HEK293T (cell line): Measurements from ENCODE around the gene NBEA.

Experiments used
- CTCF ChIA-PET: fragments of 350-600 bp; formaldehyde crosslinking; extraction: SDS; loops from one replicate; lab custom pipeline; 2021; ENCODE audit warnings: antibody characterized with exemption, inconsistent platforms; lab: Yijun Ruan, JAX
- POLR2A ChIA-PET: fragments of 350-600 bp; formaldehyde crosslinking; extraction: SDS; loops from one replicate; lab custom pipeline; 2020; ENCODE audit warnings: antibody characterized with exemption, inconsistent platforms; lab: Yijun Ruan, JAX
- DNase-seq: peaks from one replicate; pipeline ENCODE4 v3.0.0; 2012; ENCODE audit warnings: mixed read lengths; ENCODE audit errors: extremely low spot score
- ARNT ChIP-seq: fragments of 450-650 bp; IDR thresholded peaks from 2 replicates; pipeline ENCODE4 v1.6.1; 2017; ENCODE audit warnings: mild to moderate bottlenecking
- BHLHE40 ChIP-seq: fragments of 450-650 bp; IDR thresholded peaks from 2 replicates; pipeline ENCODE4 v1.6.1; 2016; ENCODE audit warnings: mild to moderate bottlenecking, moderate library complexity, borderline replicate concordance
- CTBP1 ChIP-seq: fragments of 450-650 bp; IDR thresholded peaks from 2 replicates; pipeline ENCODE4 v1.6.1; 2016; ENCODE audit warnings: borderline replicate concordance
- ELF4 ChIP-seq: fragments of 450-650 bp; IDR thresholded peaks from 2 replicates; pipeline ENCODE4 v1.6.1; 2017; ENCODE audit warnings: antibody characterized with exemption
- FOXA1 ChIP-seq: fragments of 450-650 bp; IDR thresholded peaks from 2 replicates; pipeline ENCODE4 v1.6.1; 2016; ENCODE audit warnings: mild to moderate bottlenecking
- FOXK2 ChIP-seq: fragments of 450-650 bp; IDR thresholded peaks from 2 replicates; pipeline ENCODE4 v1.6.1; 2016; ENCODE audit warnings: mild to moderate bottlenecking
- FOXM1 ChIP-seq: fragments of 450-650 bp; IDR thresholded peaks from 2 replicates; pipeline ENCODE4 v1.6.1; 2017; ENCODE audit warnings: mild to moderate bottlenecking, borderline replicate concordance
- HDGF ChIP-seq: fragments of 450-650 bp; IDR thresholded peaks from 2 replicates; pipeline ENCODE4 v1.6.1; 2017; ENCODE audit warnings: antibody characterized with exemption, borderline replicate concordance
- L3MBTL2 ChIP-seq: fragments of 450-650 bp; conservative IDR thresholded peaks from 2 replicates; pipeline ENCODE4 v1.6.1; 2016; ENCODE audit warnings: mild to moderate bottlenecking
- LEF1 ChIP-seq: fragments of 450-650 bp; IDR thresholded peaks from 2 replicates; pipeline ENCODE4 v1.6.1; 2017; ENCODE audit warnings: mild to moderate bottlenecking, borderline replicate concordance
- NFRKB ChIP-seq: fragments of 450-650 bp; IDR thresholded peaks from 2 replicates; pipeline ENCODE4 v1.6.1; 2016; ENCODE audit warnings: mild to moderate bottlenecking, moderate library complexity
- SP1 ChIP-seq: fragments of 450-650 bp; IDR thresholded peaks from 2 replicates; pipeline ENCODE4 v1.6.1; 2017
- SUZ12 ChIP-seq: fragments of 450-650 bp; IDR thresholded peaks from 2 replicates; pipeline ENCODE4 v1.6.1; 2016; ENCODE audit warnings: mild to moderate bottlenecking
- TARDBP ChIP-seq: fragments of 450-650 bp; IDR thresholded peaks from 2 replicates; pipeline ENCODE4 v1.6.1; 2016
- ZNF384 ChIP-seq: fragments of 450-650 bp; IDR thresholded peaks from 2 replicates; pipeline ENCODE4 v1.6.1; 2016
- TF ChIP-seq, protein P1 (sequence below): fragments of 450-650 bp; IDR thresholded peaks from 2 replicates; pipeline ENCODE4 v1.6.1; 2016

The NBEA gene

DNA sequence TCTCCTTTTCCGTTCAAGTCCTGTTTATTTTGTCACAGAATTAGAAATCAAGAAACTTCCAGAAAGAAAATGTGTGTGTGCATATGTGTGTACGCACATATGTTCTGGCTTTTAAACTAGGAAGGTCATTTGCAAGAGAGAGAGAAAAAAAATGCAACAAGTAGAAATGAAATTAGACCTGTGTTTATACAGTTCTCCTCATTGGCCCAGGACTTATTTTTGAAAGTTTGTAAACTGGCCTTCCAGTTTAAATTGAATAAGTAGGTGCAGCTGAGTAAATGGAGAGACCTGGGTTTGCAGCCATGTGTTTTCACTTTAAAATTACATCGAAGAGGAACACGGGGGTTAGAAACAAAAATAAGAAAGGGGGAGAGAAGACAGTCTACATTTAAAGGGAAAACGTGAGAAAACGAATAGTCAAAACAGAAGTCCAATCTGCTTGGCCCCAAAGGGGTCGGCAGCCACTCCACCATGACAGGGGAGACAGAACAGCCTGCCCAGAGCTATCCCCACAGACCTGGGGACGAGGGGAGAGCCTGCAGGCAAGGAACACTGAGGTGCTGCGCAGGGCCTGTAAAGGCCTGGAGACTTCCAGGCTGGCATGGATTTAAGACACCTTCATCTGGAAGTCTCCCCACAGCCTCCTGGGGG, 751.2 kb downstream of the NBEA start:
- TF ChIP-seq FOXM1, result no peak
- no peak for TF ChIP-seq FOXK2
- no peak for TF ChIP-seq CTBP1
- no peak for TF ChIP-seq FOXA1
- TF ChIP-seq SP1, result no peak
- no peak for TF ChIP-seq NFRKB
- TF ChIP-seq ZNF384, result no peak
- no peak for TF ChIP-seq SUZ12
- TF ChIP-seq HDGF, result no peak
- TF ChIP-seq LEF1, result no peak
- TF ChIP-seq, protein P1, sequence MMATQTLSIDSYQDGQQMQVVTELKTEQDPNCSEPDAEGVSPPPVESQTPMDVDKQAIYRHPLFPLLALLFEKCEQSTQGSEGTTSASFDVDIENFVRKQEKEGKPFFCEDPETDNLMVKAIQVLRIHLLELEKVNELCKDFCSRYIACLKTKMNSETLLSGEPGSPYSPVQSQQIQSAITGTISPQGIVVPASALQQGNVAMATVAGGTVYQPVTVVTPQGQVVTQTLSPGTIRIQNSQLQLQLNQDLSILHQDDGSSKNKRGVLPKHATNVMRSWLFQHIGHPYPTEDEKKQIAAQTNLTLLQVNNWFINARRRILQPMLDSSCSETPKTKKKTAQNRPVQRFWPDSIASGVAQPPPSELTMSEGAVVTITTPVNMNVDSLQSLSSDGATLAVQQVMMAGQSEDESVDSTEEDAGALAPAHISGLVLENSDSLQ, result no peak
- ChIA-PET POLR2A (no interaction called here), CTCF (interaction anchor here (0.6 kb wide), 1 partner anchor 1772 kb away, joined by 3 read pairs; no protein-coding TSS in a partner anchor)
- no peak for DNase-seq

DNA sequence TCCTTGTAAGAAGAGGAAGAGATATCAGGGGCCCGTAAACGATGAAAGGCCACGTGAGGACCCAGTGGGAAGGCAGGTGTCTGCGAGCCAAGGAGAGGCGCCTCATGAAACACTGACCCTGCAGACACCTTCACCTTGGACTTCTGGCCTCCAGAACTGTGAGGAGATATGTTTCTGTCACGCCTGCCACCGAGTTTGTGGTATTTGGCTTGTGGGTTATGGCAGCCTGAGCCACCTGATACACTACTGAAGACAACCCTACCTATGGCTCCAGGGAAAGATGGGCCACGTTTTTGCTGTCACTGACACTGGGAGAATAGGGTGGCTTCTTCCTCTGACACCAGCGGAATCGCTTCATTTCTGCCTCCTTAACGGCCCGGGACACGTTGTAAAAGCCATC, 752.0 kb downstream of the NBEA start:
- no peak for TF ChIP-seq SUZ12
- no peak for TF ChIP-seq TARDBP
- TF ChIP-seq FOXA1, result no peak
- TF ChIP-seq BHLHE40, result no peak
- TF ChIP-seq SP1, result no peak
- TF ChIP-seq LEF1, result no peak
- no peak for TF ChIP-seq L3MBTL2
- TF ChIP-seq FOXK2, result no peak
- no peak for TF ChIP-seq CTBP1
- no peak for TF ChIP-seq NFRKB
- TF ChIP-seq ARNT, result no peak
- TF ChIP-seq HDGF, result no peak
- no peak for TF ChIP-seq FOXM1
- TF ChIP-seq, protein P1, result no peak
- no peak for TF ChIP-seq ZNF384
- TF ChIP-seq ELF4, result no peak
- no peak for DNase-seq
- ChIA-PET POLR2A (no interaction called here), CTCF (interaction anchor here (0.6 kb wide), 1 partner anchor 1773 kb away, joined by 3 read pairs; no protein-coding TSS in a partner anchor)

DNA sequence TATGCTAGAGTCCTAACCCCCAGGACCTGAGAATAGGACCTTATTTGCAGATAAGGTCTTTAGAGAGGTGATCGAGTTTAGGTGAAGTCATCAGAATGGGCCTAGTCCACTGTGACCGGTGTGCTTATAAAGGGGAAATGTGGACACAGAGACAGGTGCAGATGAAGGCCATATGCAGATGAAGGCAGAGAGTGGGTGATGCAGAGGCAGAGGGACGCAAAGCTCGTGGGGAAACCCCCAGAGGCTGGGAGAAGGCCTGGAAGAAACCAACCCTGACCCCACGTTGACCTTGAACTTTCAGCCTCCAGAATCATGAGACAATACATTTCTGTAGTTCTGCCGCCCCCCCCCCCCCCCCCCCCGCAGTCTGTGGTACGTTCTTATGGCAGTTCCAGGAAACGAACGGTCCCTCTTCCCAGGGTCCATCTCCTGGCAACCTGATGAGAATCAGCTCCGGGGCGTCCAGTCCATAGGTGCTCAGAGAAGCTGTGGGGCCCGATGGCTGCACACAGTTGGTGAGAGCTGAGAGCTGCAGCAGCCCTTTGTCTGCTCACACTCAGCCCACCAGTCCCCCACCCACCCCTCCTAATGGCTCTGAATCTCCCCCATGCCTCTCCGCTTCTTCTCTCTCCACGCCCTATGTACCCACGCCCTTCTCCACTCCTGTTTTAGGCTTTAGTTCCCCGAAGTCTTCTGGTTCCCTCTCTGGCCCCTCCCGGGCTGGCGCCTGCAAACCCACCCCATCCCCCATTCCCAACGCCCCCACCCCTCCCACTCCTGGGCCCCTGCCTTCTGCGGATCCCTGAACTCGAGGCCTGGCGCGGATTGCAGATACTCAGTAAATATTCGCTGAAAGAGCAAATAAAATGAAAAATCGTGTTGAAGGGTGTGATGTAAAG, 752.7 kb downstream of the NBEA start:
- TF ChIP-seq NFRKB, result no peak
- TF ChIP-seq L3MBTL2, result no peak
- no peak for TF ChIP-seq LEF1
- no peak for TF ChIP-seq FOXM1
- TF ChIP-seq, protein P1, result no peak
- TF ChIP-seq HDGF, result no peak
- TF ChIP-seq ZNF384, result no peak
- no peak for TF ChIP-seq FOXK2
- TF ChIP-seq SUZ12, result no peak
- ChIA-PET POLR2A (no interaction called here), CTCF (interaction anchor here (0.6 kb wide), 1 partner anchor 158 kb away, joined by 3 read pairs; no protein-coding TSS in a partner anchor)
- no peak for DNase-seq

DNA sequence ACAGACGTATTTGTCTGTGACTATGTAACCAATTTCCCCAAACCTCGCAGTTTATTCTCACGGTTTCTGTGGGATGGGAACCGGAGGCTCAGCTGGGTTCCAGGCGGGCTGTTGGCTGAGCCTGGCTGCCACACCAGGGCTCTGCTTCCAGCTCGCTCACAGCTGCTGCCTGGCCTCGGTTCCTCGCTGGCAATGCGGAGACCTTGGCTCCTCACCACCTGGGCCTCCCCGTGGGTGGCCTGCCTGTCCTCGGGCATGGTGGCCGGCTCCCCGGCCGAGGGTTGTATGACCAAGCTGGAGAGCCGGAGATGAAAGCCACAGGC, 753.3 kb downstream of the NBEA start:
- POLR2A ChIA-PET, result no interaction called here
- CTCF ChIA-PET, result no interaction called here
- no peak for DNase-seq
- TF ChIP-seq FOXA1 (no peak), HDGF (no peak), NFRKB (no peak), FOXK2 (no peak), ZNF384 (no peak), BHLHE40 (no peak), SUZ12 (no peak), CTBP1 (no peak), ARNT (no peak), L3MBTL2 (no peak), ELF4 (no peak)

DNA sequence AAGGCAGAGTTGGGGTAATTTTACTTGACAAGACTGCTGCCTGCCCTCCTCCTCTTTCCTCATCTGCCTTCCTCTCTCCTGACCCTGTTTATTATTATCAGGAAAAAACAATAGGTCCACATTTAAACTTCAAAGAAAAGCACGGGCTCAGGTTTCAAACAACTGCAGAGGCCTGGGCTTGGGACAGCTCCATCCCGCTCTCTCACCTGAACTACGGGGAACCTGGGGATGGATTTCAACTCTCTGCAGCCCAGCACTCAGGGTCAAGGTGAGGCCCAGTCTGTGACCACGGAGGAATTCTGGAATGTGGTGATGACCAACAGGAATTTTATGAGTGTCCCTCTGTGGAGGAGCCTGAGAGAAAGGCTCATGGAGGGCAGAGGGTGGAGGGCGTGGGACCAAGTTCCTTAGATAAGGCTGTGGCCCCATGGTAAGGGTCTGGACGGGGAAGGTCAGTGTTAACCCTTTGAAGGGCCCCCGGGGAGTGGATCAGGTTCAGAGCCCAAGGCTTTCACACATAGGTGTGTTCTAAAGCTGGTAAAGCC, 755.2 kb downstream of the NBEA start:
- DNase-seq, result no peak
- no peak for TF ChIP-seq FOXK2
- no peak for TF ChIP-seq SUZ12
- TF ChIP-seq L3MBTL2, result no peak
- no peak for TF ChIP-seq CTBP1
- TF ChIP-seq NFRKB, result no peak
- TF ChIP-seq TARDBP, result no peak
- ChIA-PET POLR2A (no interaction called here), CTCF (no interaction called here)
